OCI-LY3 (cell line): ENCODE results near the gene MYH15.

Source experiments
- H2AFZ ChIP-seq: fragments of 200-600, 300-600 bp; shearing (Covaris generic); 2 replicates; pipeline ENCODE4 v1.6.0; 2014; ENCODE audit warnings: antibody characterized with exemption, low read depth, low read length
- H3K27ac ChIP-seq: fragments of 200-600, 300-600 bp; sonication (generic); 2 replicates; pipeline ENCODE4 v1.5.1; 2014; ENCODE audit warnings: mild to moderate bottlenecking, low read length, moderate library complexity, mixed read lengths
- H3K27me3 ChIP-seq: fragments of 200-600, 300-600 bp; sonication (generic); 2 replicates; pipeline ENCODE4 v1.6.1; 2014; ENCODE audit warnings: low read depth, low read length, mixed read lengths
- H3K36me3 ChIP-seq: fragments of 200-600, 300-600 bp; sonication (generic); replicated peaks from 2 replicates; pipeline ENCODE3; 2014; ENCODE audit warnings: low read depth, low read length, mixed read lengths
- H3K4me1 ChIP-seq: fragments of 300-600, 200-600 bp; sonication (generic); 2 replicates; pipeline ENCODE4 v1.6.1; 2014; ENCODE audit warnings: low read length, mixed read lengths
- H3K4me2 ChIP-seq: fragments of 200-600, 300-600 bp; sonication (generic); 2 replicates; pipeline ENCODE4 v1.6.1; 2014; ENCODE audit warnings: low read length, mixed read lengths
- H3K4me3 ChIP-seq: fragments of 300-600, 200-600 bp; sonication (generic); 2 replicates; pipeline ENCODE4 v1.5.1; 2014; ENCODE audit warnings: antibody characterized with exemption, mild to moderate bottlenecking, low read length, moderate library complexity
- H3K79me2 ChIP-seq: fragments of 300-600, 200-600 bp; shearing (Covaris generic); 2 replicates; pipeline ENCODE4 v1.6.1; 2014; ENCODE audit warnings: mild to moderate bottlenecking, low read length, mixed read lengths
- H3K9ac ChIP-seq: fragments of 300-600, 200-600 bp; shearing (Covaris generic); 2 replicates; pipeline ENCODE4 v1.6.0; 2014; ENCODE audit warnings: mild to moderate bottlenecking, low read length, moderate library complexity
- H3K9me3 ChIP-seq: fragments of 200-600, 300-600 bp; shearing (Covaris generic); 2 replicates; pipeline ENCODE4 v1.6.1; 2014; ENCODE audit warnings: low read length, mixed read lengths; ENCODE audit not compliant: insufficient read depth
- H4K20me1 ChIP-seq: fragments of 200-600, 300-600 bp; sonication (generic); 2 replicates; pipeline ENCODE4 v1.6.1; 2016; ENCODE audit warnings: low read length, mixed read lengths; ENCODE audit not compliant: insufficient read depth
- EZH2phosphoT487 ChIP-seq: fragments of 200-600 bp; shearing (Covaris generic); IDR thresholded peaks from 2 replicates; pipeline ENCODE4 v1.6.1; 2018; ENCODE audit warnings: antibody characterized with exemption, mixed run types, low read depth
- TF ChIP-seq, protein P1 (sequence below): fragments of 200-600, 300-600 bp; sonication (generic); IDR thresholded peaks from 2 replicates; pipeline ENCODE4 v1.5.1; 2014; ENCODE audit warnings: antibody characterized with exemption, low read length, low read depth

MYH15 gene

GRCh38 chr3:108376026-108376425 lies 134.4 kb downstream of the MYH15 start:
- Histone ChIP-seq H3K9me3 (no peaks in the 10 kb centered on the region), H2AFZ (no peak overlapping the region), H3K9ac (no peak overlapping the region), H3K79me2 (no peaks in the 10 kb centered on the region), H3K4me3 (no peak overlapping the region), H3K27ac (no peak overlapping the region), H3K4me1 (no peaks in the 10 kb centered on the region), H4K20me1 (no peaks in the 10 kb centered on the region), H3K4me2 (no peak overlapping the region), H3K36me3 (no peaks in the 10 kb centered on the region), H3K27me3 (no peaks in the 10 kb centered on the region)
- no peak for TF ChIP-seq EZH2phosphoT487
- TF ChIP-seq, protein P1, sequence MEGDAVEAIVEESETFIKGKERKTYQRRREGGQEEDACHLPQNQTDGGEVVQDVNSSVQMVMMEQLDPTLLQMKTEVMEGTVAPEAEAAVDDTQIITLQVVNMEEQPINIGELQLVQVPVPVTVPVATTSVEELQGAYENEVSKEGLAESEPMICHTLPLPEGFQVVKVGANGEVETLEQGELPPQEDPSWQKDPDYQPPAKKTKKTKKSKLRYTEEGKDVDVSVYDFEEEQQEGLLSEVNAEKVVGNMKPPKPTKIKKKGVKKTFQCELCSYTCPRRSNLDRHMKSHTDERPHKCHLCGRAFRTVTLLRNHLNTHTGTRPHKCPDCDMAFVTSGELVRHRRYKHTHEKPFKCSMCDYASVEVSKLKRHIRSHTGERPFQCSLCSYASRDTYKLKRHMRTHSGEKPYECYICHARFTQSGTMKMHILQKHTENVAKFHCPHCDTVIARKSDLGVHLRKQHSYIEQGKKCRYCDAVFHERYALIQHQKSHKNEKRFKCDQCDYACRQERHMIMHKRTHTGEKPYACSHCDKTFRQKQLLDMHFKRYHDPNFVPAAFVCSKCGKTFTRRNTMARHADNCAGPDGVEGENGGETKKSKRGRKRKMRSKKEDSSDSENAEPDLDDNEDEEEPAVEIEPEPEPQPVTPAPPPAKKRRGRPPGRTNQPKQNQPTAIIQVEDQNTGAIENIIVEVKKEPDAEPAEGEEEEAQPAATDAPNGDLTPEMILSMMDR: no peak

DNA sequence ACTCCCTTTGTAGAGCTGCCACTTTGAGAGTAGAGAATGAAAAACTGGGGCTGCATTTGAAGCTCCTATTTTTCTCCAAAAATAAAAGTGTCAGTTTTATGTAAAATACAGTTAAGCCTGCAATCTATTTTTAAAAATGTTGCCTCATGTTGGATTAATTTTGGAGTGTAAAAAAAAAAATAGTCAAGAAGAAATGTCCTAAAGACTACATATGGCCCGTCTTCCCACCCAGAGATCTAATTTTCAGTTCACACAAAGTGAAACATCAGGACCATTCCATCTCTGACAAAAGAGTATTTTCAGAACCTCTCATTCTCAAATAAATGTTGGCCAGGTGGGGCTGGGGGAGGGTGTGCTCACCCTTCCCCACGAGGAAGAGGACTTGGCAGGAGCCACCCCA lies 151.4 kb downstream of the MYH15 start:
- Histone ChIP-seq H2AFZ (no peak overlapping the region), H3K4me3 (no peak overlapping the region), H3K79me2 (no peaks in the 10 kb centered on the region), H3K9ac (no peak overlapping the region), H4K20me1 (no peaks in the 10 kb centered on the region), H3K4me2 (no peak overlapping the region), H3K9me3 (no peaks in the 10 kb centered on the region), H3K4me1 (no peaks in the 10 kb centered on the region), H3K36me3 (no peaks in the 10 kb centered on the region), H3K27me3 (no peaks in the 10 kb centered on the region), H3K27ac (no peak overlapping the region)
- TF ChIP-seq, protein P1: no peak
- no peak for TF ChIP-seq EZH2phosphoT487

DNA sequence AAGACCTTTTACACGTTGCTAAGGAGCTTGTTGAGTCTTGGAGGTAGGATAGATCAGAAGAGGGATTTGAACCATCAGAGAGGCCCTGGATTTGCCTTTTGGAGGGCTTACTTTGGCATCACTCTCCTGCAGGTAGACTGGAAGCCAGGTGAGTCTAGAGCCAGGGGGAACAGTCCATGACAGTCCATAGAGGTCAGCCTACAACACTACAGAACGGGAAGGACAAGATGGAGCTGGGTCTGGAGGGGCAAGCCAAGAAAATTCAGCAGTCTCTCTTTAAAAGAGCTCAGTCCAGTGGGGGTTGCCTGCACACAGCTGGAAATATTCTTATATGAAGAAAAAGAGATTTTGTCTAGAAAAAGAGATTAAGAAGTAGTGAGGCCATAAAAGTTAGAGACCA lies 153.4 kb downstream of the MYH15 start:
- H3K4me2 ChIP-seq: no peak overlapping the region
- no peaks in the 10 kb centered on the region for H3K79me2 ChIP-seq
- no peaks in the 10 kb centered on the region for H3K27me3 ChIP-seq
- no peak overlapping the region for H3K4me3 ChIP-seq
- H3K9me3 ChIP-seq: no peaks in the 10 kb centered on the region
- no peak overlapping the region for H2AFZ ChIP-seq
- no peak overlapping the region for H3K9ac ChIP-seq
- no peak overlapping the region for H3K27ac ChIP-seq
- TF ChIP-seq, protein P1: no peak
- no peak for TF ChIP-seq EZH2phosphoT487
- no peaks in the 10 kb centered on the region for H3K4me1 ChIP-seq
- no peaks in the 10 kb centered on the region for H3K36me3 ChIP-seq
- no peaks in the 10 kb centered on the region for H4K20me1 ChIP-seq

DNA sequence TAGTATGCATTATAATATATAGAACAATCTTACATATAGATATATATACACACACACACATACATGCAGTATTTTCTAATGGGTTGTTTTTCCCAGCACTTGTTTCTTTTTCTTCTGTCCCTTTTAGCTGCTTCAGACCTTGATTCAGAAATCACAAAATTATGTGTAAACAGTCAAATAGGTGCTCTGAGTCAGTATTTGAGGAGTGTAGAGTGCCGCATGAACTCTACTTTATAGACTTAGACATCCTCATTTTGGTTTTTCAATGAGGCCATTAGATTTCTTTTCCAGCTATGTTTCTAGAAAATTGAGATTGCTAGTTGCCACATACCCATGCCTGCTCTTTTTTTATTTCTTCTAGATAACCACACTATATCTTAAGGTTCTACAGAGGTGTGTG lies 155.8 kb downstream of the MYH15 start:
- H3K4me3 ChIP-seq: no peak overlapping the region
- H3K4me2 ChIP-seq: no peak overlapping the region
- H3K27ac ChIP-seq: no peak overlapping the region
- H3K9ac ChIP-seq: no peak overlapping the region
- TF ChIP-seq, protein P1: no peak
- no peak for TF ChIP-seq EZH2phosphoT487
- no peaks in the 10 kb centered on the region for H3K27me3 ChIP-seq
- no peaks in the 10 kb centered on the region for H3K79me2 ChIP-seq
- H3K36me3 ChIP-seq: no peaks in the 10 kb centered on the region
- H3K4me1 ChIP-seq: no peaks in the 10 kb centered on the region
- H3K9me3 ChIP-seq: no peaks in the 10 kb centered on the region
- no peaks in the 10 kb centered on the region for H4K20me1 ChIP-seq
- H2AFZ ChIP-seq: no peak overlapping the region
